Heart left ventricle (tissue), 16 donors: ENCODE measurements around the gene TP53AIP1. TPM values are rescaled to one million over a fixed set of nuclear protein-coding genes. Genes with fewer than 3 reads are reported as not detected.

ENCODE experiments used
- ATAC-seq, 4 donors: fragments of 200-7000 bp; cut with Tn5 transposase; one replicate each; pipeline ENCODE4 v1.9.1; 2020 to 2022; ENCODE audit warnings: moderate library complexity in 4 of 4, mild to moderate bottlenecking in 3 of 4, moderate number of reproducible peaks in 1 of 4
- DNase-seq, 5 donors: peaks; one replicate each; pipeline ENCODE4 v3.0.0-alpha.2; 2020
- H3K27ac ChIP-seq, 12 donors: fragments of 200-600 bp; sonication (generic) in 4 of 12; one replicate each; pipeline versions ENCODE4 v1.5.0 to v1.8.0; 2016 to 2022; ENCODE audit warnings: mild to moderate bottlenecking in 2 of 12
- H3K27me3 ChIP-seq, 9 donors: fragments of 200-600 bp; sonication (generic) in 2 of 9; one replicate each; pipeline versions ENCODE4 v1.5.1 to v1.8.0; 2016 to 2022; ENCODE audit warnings: mild to moderate bottlenecking in 3 of 9
- H3K36me3 ChIP-seq, 9 donors: fragments of 200-600 bp; sonication (generic) in 2 of 9; one replicate each; pipeline versions ENCODE4 v1.5.0 to v1.8.0; 2018 to 2022; ENCODE audit warnings: mild to moderate bottlenecking in 2 of 9
- H3K4me1 ChIP-seq, 12 donors: fragments of 200-600 bp; sonication (generic) in 4 of 12; one replicate each; pipeline versions ENCODE4 v1.5.0 to v1.8.0; 2016 to 2022; ENCODE audit warnings: mild to moderate bottlenecking in 3 of 12
- H3K4me3 ChIP-seq, 12 donors: fragments of 200-600 bp; sonication (generic) in 4 of 12; one replicate each; pipeline versions ENCODE4 v1.5.0 to v1.8.0; 2017 to 2022; ENCODE audit warnings: mild to moderate bottlenecking in 9 of 12, moderate library complexity in 4 of 12
- H3K9me3 ChIP-seq, 12 donors: fragments of 200-600 bp; sonication (generic) in 4 of 12; one replicate each; pipeline versions ENCODE4 v1.5.0 to v1.8.0; 2016 to 2022; ENCODE audit warnings: mild to moderate bottlenecking in 1 of 12
- CTCF ChIP-seq, 12 donors: fragments of 200-600 bp; sonication (generic) in 4 of 12; IDR thresholded peaks; one replicate each; pipeline versions ENCODE4 v1.5.0 to v1.8.0; 2018 to 2022; ENCODE audit warnings: antibody characterized with exemption in 12 of 12, mild to moderate bottlenecking in 5 of 12
- POLR2A ChIP-seq, 2 donors: fragments of 450-650 bp; IDR thresholded peaks; one replicate each; pipeline ENCODE4 v1.6.1; 2017; ENCODE audit warnings: antibody characterized with exemption in 2 of 2, mild to moderate bottlenecking in 2 of 2, moderate library complexity in 2 of 2
- WGBS, 4 donors: extraction: QIAGEN DNeasy Blood & Tissue Kit in 2 of 4; methylation state at CpG; one replicate each; pipeline versions ENCODE4 v1.1.5 to v1.1.7; 2013 to 2018; 5-methylcytosine and 5-hydroxymethylcytosine counted together
- intact Hi-C, 10 donors: fragments of 100-400 bp; cut with DNase I; formaldehyde crosslinking; loops; one replicate each; pipeline versions ENCODE4 v1.11.1 to v1.14.2; 2022
- polyA plus RNA-seq, 2 donors: library from polyadenylated mRNA; stranded (reverse); fragments of 200-250 nt; gene quantifications; one replicate each; pipeline ENCODE4 v1.2.3, GENCODE V29; 2013
- total RNA-seq, 9 donors: library from RNA; depleted of rRNA in 2 of 9; stranded (reverse); fragments of >200 nt in 2 of 9; fragmentation: NEBNext Ultra II Directional in 3 of 9; extraction: Animal tissue kit (Norgen Biotek cat#: 25700) in 3 of 9; gene quantifications; one replicate each; pipeline versions ENCODE4 v1.1.0 to v1.2.4, GENCODE V29; 2016 to 2023
- donor health status: ischemic (EF 13 %, LVEDD 7.1; RV severe dilation, severe dysfunction).
- donor health status: healthy with polysubstance abuse.
- donor health status: DM: no; HTN: yes; CAD: no.
- donor health status: DM: no; HTN: no; CAD: no.
- donor health status: ischemic (EF 25% LVEDD 6.9; RV normal size, moderate dysfunction).
- donor health status: ischemic (EF 25% LVEDD 5.7; RV mildly dilated, moderate dysfunction).
- donor health status: healthy.
- donor health status: DM: yes; HTN: yes; CAD: no.
- donor health status: ischemic (EF 35%, LVEDD 5.7; RV mildly dilated, moderate dysfunction).
- donor health status: nonischemic (EF 11% LVEDD 7.7; RV severe dilation, severe dysfunction).
- donor health status: DM: yes; HTN: yes; CAD: no.
- donor health status: PGD.
- donor health status: ischemic (EF 29% LVEDD 5.4; RV normal size, mild dysfunction).
- donor health status: nonischemic (EF 23%, LVEDD 6.1; RV moderate dilation, normal function).

The TP53AIP1 gene
- total and polyA plus RNA-seq, 11 donors: 0.01 TPM; not detected in 10

GRCh38 chr11:128888034-128888985 is 54.4 kb downstream of the TP53AIP1 start:
- intact Hi-C loops: loop anchor here in 3 of 10 donors (10.0 kb wide), 3 partner anchors 226 to 854 kb away; no protein-coding TSS in a partner anchor
- H3K36me3 ChIP-seq: no peaks in the 10 kb centered on the region
- ATAC-seq (no peak), DNase-seq (no peak)
- TF ChIP-seq CTCF (IDR thresholded peaks at IDR 0.05) (no peak), POLR2A (IDR thresholded peaks at IDR 0.05) (no peak)
- peaks cover 0 to 31% (median 16%) of the 10 kb centered on the region in 12 donors for H3K4me1 ChIP-seq
- 82 to 90% (median 85%) methylated on average over 15 of the region's 15 CpGs for WGBS, 4 donors
- H3K27ac ChIP-seq: no peak overlapping the region
- no peak overlapping the region for H3K4me3 ChIP-seq
- H3K9me3 ChIP-seq: no peaks in the 10 kb centered on the region
- H3K27me3 ChIP-seq: peaks cover 0 to 35% (median 6%) of the 10 kb centered on the region in 9 donors

GRCh38 chr11:128886406-128887124 is 56.1 kb downstream of the TP53AIP1 start:
- Histone ChIP-seq H3K27me3 (peaks cover 0 to 33% (median 6%) of the 10 kb centered on the region in 9 donors), H3K27ac (no peak overlapping the region), H3K9me3 (no peaks in the 10 kb centered on the region), H3K36me3 (no peaks in the 10 kb centered on the region), H3K4me3 (no peak overlapping the region), H3K4me1 (peaks cover 0 to 14% (median 7%) of the 10 kb centered on the region in 12 donors)
- WGBS, 4 donors: 31 to 56% (median 43%) methylated on average over 5 of the region's 5 CpGs
- intact Hi-C loops: loop anchor here in 4 of 10 donors (1.0 to 10.0 kb wide), 5 partner anchors 20 to 852 kb away; no protein-coding TSS in a partner anchor
- DNase-seq (no peak), ATAC-seq (peak in 3 of 4 donors; percentile 21 to 49 (median 43))
- TF ChIP-seq POLR2A (IDR thresholded peaks at IDR 0.05): no peak
- TF ChIP-seq CTCF (IDR thresholded peaks at IDR 0.05): peak in 1 of 12 donors; percentile 17

Other genes starting within 250 kb of the TP53AIP1 start
- 10 to 100 TPM in 8 of 9 donors, 1 to 10 TPM in 1; 9.7 to 41.4 (median 19.4) TPM for gene FLI1, start 248.8 kb downstream of the TP53AIP1 start, total RNA-seq
- 10 to 100 TPM in 1 of 2 donors, 1 to 10 TPM in 1; 6.7 to 12.4 TPM for gene FLI1, start 248.8 kb downstream of the TP53AIP1 start, polyA plus RNA-seq
- under 1 TPM in 4 of 9 donors, not detected in 5; 0.16 to 0.50 (median 0.31) TPM for gene KCNJ1, start 75.6 kb downstream of the TP53AIP1 start, total RNA-seq
- gene KCNJ1, start 75.6 kb downstream of the TP53AIP1 start, polyA plus RNA-seq: under 1 TPM in 1 of 2 donors, not detected in 1; 0.08 TPM
- gene KCNJ5, start 51.5 kb downstream of the TP53AIP1 start, total RNA-seq: 10 to 100 TPM in 2 of 9 donors, 1 to 10 TPM in 7; 3.3 to 29.4 (median 7.2) TPM
- 1 to 10 TPM; 1.4 to 3.0 TPM for gene KCNJ5, start 51.5 kb downstream of the TP53AIP1 start, polyA plus RNA-seq
- gene ARHGAP32, start 249.5 kb upstream of the TP53AIP1 start, total RNA-seq: 1 to 10 TPM; 3.5 to 9.5 (median 4.9) TPM
- 1 to 10 TPM; 2.1 to 2.4 TPM for gene ARHGAP32, start 249.5 kb upstream of the TP53AIP1 start, polyA plus RNA-seq